SK-MEL-5 (cell line): ENCODE results near the gene CCDC71. TPM values are rescaled to one million over a fixed set of nuclear protein-coding genes. Genes with fewer than 3 reads are reported as not detected.

Experiments used
- DNase-seq: peaks from one replicate; pipeline ENCODE4 v3.0.0-alpha.2; 2016; ENCODE audit warnings: low read depth, low spot score
- in situ Hi-C: cut with HindIII; loops from 2 replicates; pipeline ENCODE4 v1.10.0; 2016; ENCODE audit warnings: low sequenced_read_pairs, high pct_unique_total_duplicates, low pct_unique_long_range_greater_than_20kb
- total RNA-seq: library from RNA; depleted of rRNA; stranded (reverse); fragments of >200 nt; shearing (Covaris generic); gene quantifications from 2 replicates; pipeline ENCODE4 v1.2.3, GENCODE V29; 2014

The CCDC71 gene
- total RNA-seq, 1 experiment from 2014 or later, result 25.3 TPM

GRCh38 chr3:49172551-49173041 lies 6.5 kb upstream of the CCDC71 start:
- no peak for DNase-seq
- in situ Hi-C loops, result no loop called here

GRCh38 chr3:49171775-49172500 lies 5.8 kb upstream of the CCDC71 start:
- DNase-seq, result no peak
- in situ Hi-C loops, result no loop called here

DNA sequence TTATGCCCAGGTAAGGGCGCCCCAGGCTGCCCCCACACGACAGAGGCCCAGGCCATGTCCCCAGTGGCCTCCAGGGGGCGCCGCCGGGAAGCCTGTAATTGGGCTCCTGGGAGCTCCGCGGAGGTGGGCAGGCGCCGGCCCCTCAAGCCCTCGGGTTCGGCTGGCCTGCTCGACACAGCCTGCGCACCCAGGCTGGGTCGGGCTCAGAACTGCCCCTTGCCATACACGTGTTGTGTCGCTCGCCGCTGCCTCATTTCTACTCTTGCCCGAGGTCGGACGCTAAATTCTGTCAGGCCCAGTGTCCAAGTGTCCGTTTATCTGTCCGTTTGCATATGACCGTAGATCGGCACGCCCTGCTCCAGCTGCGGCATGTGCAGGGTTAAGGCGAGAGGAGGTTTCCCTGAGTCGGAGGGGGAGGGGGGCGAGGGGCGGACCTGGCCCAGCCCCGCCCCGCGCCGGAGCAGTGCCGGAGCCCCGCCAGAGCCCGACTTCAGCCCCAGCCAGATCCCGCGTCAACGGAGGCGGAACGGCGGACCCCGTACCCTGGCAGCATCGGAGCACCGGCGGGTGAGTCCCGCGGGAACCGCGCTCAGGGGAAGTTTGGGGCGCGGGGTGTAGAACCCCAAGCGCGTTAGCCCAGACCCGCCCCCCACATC lies 5.1 kb upstream of the CCDC71 start, which contains the start of gene KLHDC8B:
TSS of gene KLHDC8B (plus strand) at position 480 of the 656 bp plus-strand sequence. CDS start 1,172 bp downstream, outside the sequence.
- in situ Hi-C loops, result no loop called here
- DNase-seq, result peak; percentile 80

DNA sequence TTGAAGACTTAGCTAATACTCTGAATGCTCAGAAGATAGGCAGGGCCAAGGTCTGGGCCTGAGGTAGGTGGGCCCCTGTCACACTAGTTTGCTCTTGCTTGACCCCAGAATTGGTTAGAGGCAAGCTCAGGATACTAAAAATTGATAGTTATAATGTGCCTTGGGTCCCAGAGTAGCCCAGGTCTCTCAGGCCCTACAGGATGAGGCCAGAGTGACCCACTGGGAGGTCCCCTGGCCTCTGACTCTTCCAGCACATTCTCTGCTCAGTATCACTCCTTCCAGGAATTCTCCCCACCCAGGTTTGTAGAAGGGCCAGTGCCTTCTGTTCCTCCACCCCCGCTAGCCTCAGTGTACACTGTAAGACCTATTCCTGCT lies 4.6 kb upstream of the CCDC71 start:
- in situ Hi-C loops, result no loop called here
- no peak for DNase-seq

- no peak for DNase-seq
- in situ Hi-C loops, result no loop called here
These were observed 823 bp upstream of the CCDC71 start for GRCh38 chr3:49166752-49167556.

DNA sequence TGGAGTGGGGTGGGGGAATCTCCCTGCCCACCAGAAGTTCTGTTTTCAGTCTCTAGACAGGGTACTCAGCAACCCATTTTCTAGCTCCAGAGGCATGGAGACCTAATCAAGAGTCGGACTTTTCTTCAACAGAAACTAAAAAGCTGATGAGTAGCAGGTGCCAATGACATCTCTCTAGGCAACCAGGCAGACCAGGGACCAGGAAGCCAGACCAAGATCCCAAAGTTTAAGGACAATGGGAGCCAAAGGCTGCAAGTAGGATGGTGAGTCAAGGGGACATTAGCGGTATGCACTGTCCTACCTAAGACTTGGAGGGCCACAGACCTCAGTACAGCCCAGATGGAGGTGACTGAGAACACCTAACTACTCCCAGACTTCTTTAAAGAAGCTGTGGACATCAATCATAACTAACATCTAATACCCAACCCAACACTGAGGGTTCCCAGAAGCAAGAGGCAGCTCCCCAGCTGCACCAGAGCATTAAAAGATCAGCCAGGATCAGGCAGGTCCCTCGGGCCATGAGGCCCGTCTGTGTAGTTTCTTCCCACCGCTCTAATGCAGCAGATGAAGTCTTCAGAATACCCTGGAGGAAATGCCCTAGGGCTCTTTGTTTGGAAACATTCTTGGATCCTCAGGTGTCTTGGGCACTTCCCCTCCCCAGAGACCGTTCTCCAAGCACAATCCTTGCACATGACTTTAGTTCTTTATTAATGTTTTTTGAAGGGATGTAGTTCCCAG lies 979 bp downstream of the CCDC71 start:
- in situ Hi-C loops, result no loop called here
- DNase-seq, result no peak

GRCh38 chr3:49163609-49164008 lies 2.5 kb downstream of the CCDC71 start:
- DNase-seq, result no peak
- in situ Hi-C loops, result no loop called here

DNA sequence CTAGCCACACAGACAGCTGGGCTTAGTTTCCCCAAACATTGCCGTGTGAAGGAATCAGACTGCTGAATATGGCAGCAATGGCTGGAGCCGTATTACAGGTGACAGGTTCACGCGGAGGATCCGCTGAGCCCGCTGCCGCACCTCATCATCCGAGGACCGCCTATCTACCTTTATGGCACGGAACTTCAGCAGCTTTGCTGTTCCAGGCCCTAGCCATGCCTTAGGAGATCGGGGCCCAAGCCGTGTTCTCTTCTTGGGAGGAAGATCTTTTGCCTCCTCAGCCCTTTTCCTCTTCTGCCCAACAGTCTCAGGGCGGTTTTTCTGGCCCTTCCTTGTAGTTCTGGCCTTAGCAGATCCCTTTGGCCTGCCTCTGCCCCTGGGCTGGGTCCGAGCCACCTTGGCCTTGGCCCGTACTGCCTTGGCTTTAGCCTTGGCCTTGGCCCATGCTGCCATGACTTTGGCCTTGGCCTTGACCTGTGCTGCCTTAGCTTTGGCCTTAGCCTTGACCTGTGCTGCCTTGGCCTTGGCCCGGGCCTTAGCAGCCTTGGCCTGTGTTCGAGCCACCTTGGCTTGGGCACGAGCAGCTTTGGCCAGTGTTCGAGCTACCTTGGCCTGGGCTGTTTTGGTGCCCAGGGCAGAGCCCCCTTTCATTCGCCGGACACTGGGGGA lies 3.2 kb downstream of the CCDC71 start:
- in situ Hi-C loops, result no loop called here
- no peak for DNase-seq

GRCh38 chr3:49161808-49162530 lies 4.2 kb downstream of the CCDC71 start:
- no peak for DNase-seq
- in situ Hi-C loops, result no loop called here

DNA sequence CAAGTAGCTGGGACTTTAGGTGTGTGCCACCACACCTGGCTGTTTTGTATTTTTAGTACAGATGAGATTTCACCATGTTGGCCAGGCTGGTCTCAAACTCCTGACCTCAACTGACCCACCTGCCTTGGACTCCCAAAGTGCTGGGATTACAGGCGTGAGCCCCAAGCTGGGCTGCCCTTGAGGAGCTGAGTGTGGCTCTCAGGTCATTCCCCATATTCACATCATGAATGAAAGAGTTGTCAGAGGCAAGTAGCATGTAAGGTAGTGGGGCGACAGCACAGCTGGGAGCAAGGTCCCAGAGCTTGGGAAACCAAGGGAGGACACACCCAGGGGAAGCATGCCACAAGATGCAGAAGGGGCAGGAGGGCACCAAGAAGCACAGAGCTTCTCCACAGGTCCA lies 4.9 kb downstream of the CCDC71 start:
- in situ Hi-C loops, result no loop called here
- DNase-seq, result no peak

DNA sequence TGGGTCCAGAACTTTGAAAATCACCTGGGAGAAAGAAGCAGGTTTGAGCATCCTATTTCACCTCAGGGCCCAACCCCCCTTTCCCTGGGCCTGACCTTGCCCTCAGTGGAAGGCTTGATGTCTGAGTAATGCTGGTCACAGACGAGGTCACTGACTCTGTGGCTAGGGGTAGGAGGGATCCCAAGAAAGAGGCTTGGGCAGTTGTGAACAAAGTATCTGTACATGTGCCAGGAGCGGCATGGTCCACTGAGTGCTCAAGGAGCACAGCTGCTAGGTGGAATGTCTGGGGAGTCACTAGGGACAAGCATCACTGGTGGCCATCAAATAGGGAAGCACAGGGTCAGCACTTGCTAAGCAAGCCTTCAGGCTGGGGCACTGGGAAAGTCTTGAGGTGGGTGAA lies 7.3 kb downstream of the CCDC71 start:
- in situ Hi-C loops, result no loop called here
- DNase-seq, result no peak

- in situ Hi-C loops, result no loop called here
- DNase-seq, result peak; percentile 59
These were observed 7.9 kb downstream of the CCDC71 start for GRCh38 chr3:49158103-49158709.

DNA sequence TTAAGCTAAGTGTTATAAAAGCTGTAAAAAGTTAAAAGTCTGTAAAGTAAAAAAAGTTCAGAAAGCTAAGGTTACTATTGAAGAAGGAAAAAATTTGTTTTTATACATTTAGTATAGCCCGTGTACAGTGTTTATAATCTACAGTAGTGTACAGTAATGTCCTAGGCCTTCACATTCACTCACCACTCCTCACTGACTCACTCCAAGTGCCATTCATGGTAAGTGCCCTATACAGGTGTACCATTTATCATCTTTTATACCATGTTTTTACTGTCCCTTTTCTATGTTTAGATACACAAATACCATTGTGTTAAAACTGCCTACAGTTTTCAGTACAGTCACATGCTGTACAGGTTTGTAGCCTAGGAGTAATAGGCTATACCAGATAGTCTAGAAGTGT lies 8.8 kb downstream of the CCDC71 start:
- in situ Hi-C loops, result no loop called here
- no peak for DNase-seq

DNA sequence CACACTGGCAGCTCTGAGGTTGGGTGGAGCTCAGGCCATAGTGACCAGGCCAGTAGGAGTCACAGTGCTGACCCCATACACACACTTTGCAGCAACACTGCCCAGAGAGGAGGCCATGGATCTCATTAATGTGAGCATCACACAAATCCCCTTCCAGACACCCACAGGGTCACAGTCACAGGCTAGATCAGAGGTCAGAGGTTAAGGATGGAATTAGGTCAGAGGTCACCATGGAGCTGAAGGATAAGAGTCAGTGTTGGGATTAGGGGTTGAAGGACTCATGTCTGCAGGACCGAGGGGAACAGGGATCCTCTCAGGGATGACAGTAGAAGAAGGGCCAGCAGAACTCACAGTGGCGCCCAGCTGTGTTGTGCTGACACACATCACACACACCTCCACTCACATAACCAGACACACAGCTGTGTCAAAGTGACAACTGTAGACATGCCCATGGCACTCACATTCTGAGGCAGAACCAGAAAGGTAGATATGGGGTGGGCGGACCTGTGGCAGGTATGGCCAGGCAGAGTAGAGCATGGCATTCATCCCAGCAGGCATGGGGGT lies 12.7 kb downstream of the CCDC71 start:
- in situ Hi-C loops, result no loop called here
- no peak for DNase-seq

DNA sequence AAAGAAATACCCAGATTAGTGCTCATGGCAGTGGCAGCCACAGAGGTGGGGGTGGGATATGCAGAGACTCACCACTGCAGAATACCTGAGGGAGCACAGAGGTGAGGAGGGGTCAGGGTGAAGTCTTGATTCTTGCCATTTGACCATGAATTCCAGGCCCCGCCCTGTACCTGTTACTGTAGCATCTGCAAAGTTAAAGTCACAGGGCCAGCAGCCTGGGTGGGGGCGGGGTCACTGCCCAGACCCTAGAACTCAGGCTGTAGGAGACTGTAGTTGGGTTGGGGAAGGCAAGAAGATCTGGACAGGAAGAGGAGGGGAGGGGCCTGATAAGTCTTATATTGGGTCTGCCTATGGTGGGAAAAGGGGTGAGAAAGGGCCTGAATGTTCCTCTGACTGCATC lies 14.5 kb downstream of the CCDC71 start:
- DNase-seq, result no peak
- in situ Hi-C loops, result no loop called here

- in situ Hi-C loops, result no loop called here
- no peak for DNase-seq
These were observed 18.0 kb downstream of the CCDC71 start for GRCh38 chr3:49148159-49148558.
